Kidney tubule cell (primary cell): ENCODE measurements around the gene CNPY1.

Experiments used
- DNase-seq: peaks from one replicate; pipeline ENCODE4 v3.0.0-alpha.2; 2018; ENCODE audit warnings: low spot score

CNPY1 gene

GRCh38 chr7:155488483-155489127 lies 57.8 kb downstream of the CNPY1 start:
- no peak for DNase-seq

- DNase-seq: no peak
These were observed 58.6 kb downstream of the CNPY1 start for GRCh38 chr7:155487509-155488482.

GRCh38 chr7:155486783-155487508 lies 59.4 kb downstream of the CNPY1 start:
- no peak for DNase-seq

GRCh38 chr7:155484483-155485399 lies 61.6 kb downstream of the CNPY1 start:
- DNase-seq: no peak

GRCh38 chr7:155483868-155484325 lies 62.5 kb downstream of the CNPY1 start:
- DNase-seq: no peak

GRCh38 chr7:155483245-155483644 lies 63.1 kb downstream of the CNPY1 start:
- DNase-seq: no peak

GRCh38 chr7:155482511-155483183 lies 63.7 kb downstream of the CNPY1 start:
- no peak for DNase-seq

- no peak for DNase-seq
These were observed 64.6 kb downstream of the CNPY1 start for GRCh38 chr7:155481764-155482163.

GRCh38 chr7:155477476-155477875 lies 68.9 kb downstream of the CNPY1 start:
- DNase-seq: no peak

- DNase-seq: peak; percentile 74
These were observed 74.6 kb downstream of the CNPY1 start for GRCh38 chr7:155471718-155472117.

- peak; percentile 79 for DNase-seq
These were observed 75.4 kb downstream of the CNPY1 start for GRCh38 chr7:155470686-155471638.

GRCh38 chr7:155470186-155470487 lies 76.2 kb downstream of the CNPY1 start:
- no peak for DNase-seq

GRCh38 chr7:155469311-155470185 lies 76.8 kb downstream of the CNPY1 start:
- no peak for DNase-seq

- DNase-seq: no peak
These were observed 77.6 kb downstream of the CNPY1 start for GRCh38 chr7:155468785-155469148.

- no peak for DNase-seq
These were observed 78.2 kb downstream of the CNPY1 start for GRCh38 chr7:155467846-155468784.

- no peak for DNase-seq
These were observed 79.3 kb downstream of the CNPY1 start for GRCh38 chr7:155466814-155467733.
